HG02840 (cell line): ENCODE measurements around the gene ST8SIA6.
"Not testable (repeated sequence)": the region's sequence is repeated elsewhere in the genome, so short reads cannot be mapped to it uniquely, and the experiment has no call there.

Source experiments
- ATAC-seq: cut with Tn5 transposase; IDR thresholded peaks from one replicate; pipeline ENCODE4 v1.9.1; 2021; ENCODE audit warnings: mild to moderate bottlenecking, moderate library complexity, moderate number of reproducible peaks; ENCODE audit not compliant: unreplicated experiment, low FRiP score

ST8SIA6 gene

GRCh38 chr10:17454161-17455014 lies at the start of gene ST8SIA6:
ST8SIA6 (minus strand) TSS chr10:17454595; CDS start chr10:17454255, 340 bp downstream.
- ATAC-seq: no peak

GRCh38 chr10:17503795-17504194 lies 49.4 kb upstream of the ST8SIA6 start:
- ATAC-seq: no peak

- ATAC-seq: no peak
These were observed 48.4 kb upstream of the ST8SIA6 start for GRCh38 chr10:17502814-17503213.

- ATAC-seq: not testable (repeated sequence)
These were observed 44.6 kb upstream of the ST8SIA6 start for GRCh38 chr10:17499014-17499413.

GRCh38 chr10:17497446-17498030 lies 43.1 kb upstream of the ST8SIA6 start:
- no peak for ATAC-seq

- ATAC-seq: no peak
These were observed 40.3 kb upstream of the ST8SIA6 start for GRCh38 chr10:17494626-17495260.

- ATAC-seq: no peak
These were observed 34.5 kb upstream of the ST8SIA6 start for GRCh38 chr10:17488848-17489247.

GRCh38 chr10:17483079-17483478 lies 28.7 kb upstream of the ST8SIA6 start:
- no peak for ATAC-seq

- ATAC-seq: no peak
These were observed 25.4 kb upstream of the ST8SIA6 start for GRCh38 chr10:17479822-17480221.

- no peak for ATAC-seq
These were observed 24.7 kb upstream of the ST8SIA6 start for GRCh38 chr10:17479015-17479615.

GRCh38 chr10:17476073-17476472 lies 21.7 kb upstream of the ST8SIA6 start:
- no peak for ATAC-seq

GRCh38 chr10:17475661-17476060 lies 21.3 kb upstream of the ST8SIA6 start:
- ATAC-seq: no peak

- ATAC-seq: no peak
These were observed 20.4 kb upstream of the ST8SIA6 start for GRCh38 chr10:17474595-17475323.

GRCh38 chr10:17473228-17473950 lies 19.0 kb upstream of the ST8SIA6 start:
- no peak for ATAC-seq

- no peak for ATAC-seq
These were observed 18.3 kb upstream of the ST8SIA6 start for GRCh38 chr10:17472481-17473227.

GRCh38 chr10:17470246-17470645 lies 15.9 kb upstream of the ST8SIA6 start:
- no peak for ATAC-seq

GRCh38 chr10:17465328-17466125 lies 11.1 kb upstream of the ST8SIA6 start:
- ATAC-seq: no peak

GRCh38 chr10:17464545-17464944 lies 10.2 kb upstream of the ST8SIA6 start:
- no peak for ATAC-seq
